ENCODE results near the gene KIDINS220.

Gene KIDINS220

GRCh38 chr2:8756716-8757115 is 80.7 kb downstream of the KIDINS220 start:
- Histone ChIP-seq H3K4me1 (ENCODE audit: control extremely low read depth in 1 of 4, control insufficient read depth in 4 of 4, insufficient read depth in 4 of 4, low read length in 3 of 4) (peaks cover 0 to 3% (median 0%) of the 10 kb centered on the region in 4 experiments), H3K36me3 (ENCODE audit: control insufficient read depth in 4 of 4, insufficient read depth in 4 of 4, low read length in 3 of 4) (peaks cover 5 to 21% (median 12%) of the 10 kb centered on the region in 4 experiments), H3K27me3 (replicated peaks in 2 of 5; ENCODE audit: control insufficient read depth in 4 of 5, insufficient read depth in 5 of 5, low read length in 4 of 5) (no peaks in the 10 kb centered on the region), H3K9me3 (ENCODE audit: control extremely low read depth in 1 of 5, control insufficient read depth in 4 of 5, insufficient read depth in 2 of 5, low read depth in 1 of 5, low read length in 4 of 5) (peaks cover 4 to 11% (median 6%) of the 10 kb centered on the region in 5 experiments), H3K4me3 (ENCODE audit: control insufficient read depth in 1 of 7, extremely low read depth in 1 of 7, insufficient read depth in 4 of 7, low read depth in 2 of 7, low read length in 6 of 7) (no peak overlapping the region), H3K27ac (ENCODE audit: insufficient read depth in 1 of 2, low read depth in 1 of 2, low read length in 2 of 2, poor library complexity in 1 of 2, severe bottlenecking in 2 of 2) (no peak overlapping the region)
- WGBS (ENCODE audit: insufficient coverage): 95% methylated on average over 2 of the region's 5 CpGs
- no peak for DNase-seq
- ChIA-PET POLR2A (no interaction called here), CTCF (interaction anchor here (0.6 kb wide), 1 partner anchor 502 kb away, joined by 3 read pairs; no protein-coding TSS in a partner anchor)

- Histone ChIP-seq H3K4me1 (ENCODE audit: control extremely low read depth in 1 of 4, control insufficient read depth in 4 of 4, insufficient read depth in 4 of 4, low read length in 3 of 4) (peaks cover 0 to 3% (median 0%) of the 10 kb centered on the region in 4 experiments), H3K36me3 (ENCODE audit: control insufficient read depth in 4 of 4, insufficient read depth in 4 of 4, low read length in 3 of 4) (peaks cover 5 to 21% (median 11%) of the 10 kb centered on the region in 4 experiments), H3K27ac (ENCODE audit: insufficient read depth in 1 of 2, low read depth in 1 of 2, low read length in 2 of 2, poor library complexity in 1 of 2, severe bottlenecking in 2 of 2) (no peak overlapping the region), H3K4me3 (ENCODE audit: control insufficient read depth in 1 of 7, extremely low read depth in 1 of 7, insufficient read depth in 4 of 7, low read depth in 2 of 7, low read length in 6 of 7) (no peak overlapping the region), H3K9me3 (ENCODE audit: control extremely low read depth in 1 of 5, control insufficient read depth in 4 of 5, insufficient read depth in 2 of 5, low read depth in 1 of 5, low read length in 4 of 5) (peaks cover 4 to 11% (median 6%) of the 10 kb centered on the region in 5 experiments), H3K27me3 (replicated peaks in 2 of 5; ENCODE audit: control insufficient read depth in 4 of 5, insufficient read depth in 5 of 5, low read length in 4 of 5) (no peaks in the 10 kb centered on the region)
- ChIA-PET CTCF (no interaction called here), POLR2A (no interaction called here)
- no peak for DNase-seq
Measured at GRCh38 chr2:8756230-8756629, 81.2 kb downstream of the KIDINS220 start.

GRCh38 chr2:8754106-8754776 is 83.2 kb downstream of the KIDINS220 start:
- peaks cover 4 to 11% (median 6%) of the 10 kb centered on the region in 5 experiments for H3K9me3 ChIP-seq (ENCODE audit: control extremely low read depth in 1 of 5, control insufficient read depth in 4 of 5, insufficient read depth in 2 of 5, low read depth in 1 of 5, low read length in 4 of 5)
- no peak overlapping the region for H3K4me3 ChIP-seq (ENCODE audit: control insufficient read depth in 1 of 7, extremely low read depth in 1 of 7, insufficient read depth in 4 of 7, low read depth in 2 of 7, low read length in 6 of 7)
- no peak overlapping the region for H3K27ac ChIP-seq (ENCODE audit: insufficient read depth in 1 of 2, low read depth in 1 of 2, low read length in 2 of 2, poor library complexity in 1 of 2, severe bottlenecking in 2 of 2)
- ChIA-PET CTCF (interaction anchor here (1.0 kb wide), 1 partner anchor 12 kb away, joined by 3 read pairs; no protein-coding TSS in a partner anchor), POLR2A (no interaction called here)
- DNase-seq: no peak
- H3K4me1 ChIP-seq (ENCODE audit: control extremely low read depth in 1 of 4, control insufficient read depth in 4 of 4, insufficient read depth in 4 of 4, low read length in 3 of 4): peaks cover 0 to 3% (median 0%) of the 10 kb centered on the region in 4 experiments
- peaks cover 10 to 31% (median 19%) of the 10 kb centered on the region in 4 experiments for H3K36me3 ChIP-seq (ENCODE audit: control insufficient read depth in 4 of 4, insufficient read depth in 4 of 4, low read length in 3 of 4)
- no peaks in the 10 kb centered on the region for H3K27me3 ChIP-seq (replicated peaks in 2 of 5; ENCODE audit: control insufficient read depth in 4 of 5, insufficient read depth in 5 of 5, low read length in 4 of 5)

GRCh38 chr2:8753609-8754008 is 83.8 kb downstream of the KIDINS220 start:
- no peak for DNase-seq
- Histone ChIP-seq H3K27me3 (replicated peaks in 2 of 5; ENCODE audit: control insufficient read depth in 4 of 5, insufficient read depth in 5 of 5, low read length in 4 of 5) (no peaks in the 10 kb centered on the region), H3K36me3 (ENCODE audit: control insufficient read depth in 4 of 4, insufficient read depth in 4 of 4, low read length in 3 of 4) (peaks cover 10 to 33% (median 19%) of the 10 kb centered on the region in 4 experiments), H3K4me3 (ENCODE audit: control insufficient read depth in 1 of 7, extremely low read depth in 1 of 7, insufficient read depth in 4 of 7, low read depth in 2 of 7, low read length in 6 of 7) (no peak overlapping the region), H3K9me3 (ENCODE audit: control extremely low read depth in 1 of 5, control insufficient read depth in 4 of 5, insufficient read depth in 2 of 5, low read depth in 1 of 5, low read length in 4 of 5) (peaks cover 4 to 11% (median 6%) of the 10 kb centered on the region in 5 experiments), H3K4me1 (ENCODE audit: control extremely low read depth in 1 of 4, control insufficient read depth in 4 of 4, insufficient read depth in 4 of 4, low read length in 3 of 4) (peaks cover 0 to 3% (median 0%) of the 10 kb centered on the region in 4 experiments), H3K27ac (ENCODE audit: insufficient read depth in 1 of 2, low read depth in 1 of 2, low read length in 2 of 2, poor library complexity in 1 of 2, severe bottlenecking in 2 of 2) (no peak overlapping the region)
- CTCF ChIA-PET: interaction anchor here (1.0 kb wide), 1 partner anchor 11 kb away, joined by 3 read pairs; no protein-coding TSS in a partner anchor
- POLR2A ChIA-PET: no interaction called here
- WGBS (ENCODE audit: insufficient coverage): no CpG with 5 or more reads among the region's 3 CpGs

- H3K9me3 ChIP-seq (ENCODE audit: control extremely low read depth in 1 of 5, control insufficient read depth in 4 of 5, insufficient read depth in 2 of 5, low read depth in 1 of 5, low read length in 4 of 5): peaks cover 4 to 11% (median 6%) of the 10 kb centered on the region in 5 experiments
- H3K4me1 ChIP-seq (ENCODE audit: control extremely low read depth in 1 of 4, control insufficient read depth in 4 of 4, insufficient read depth in 4 of 4, low read length in 3 of 4): peaks cover 0 to 3% (median 0%) of the 10 kb centered on the region in 4 experiments
- WGBS (ENCODE audit: insufficient coverage): 96% methylated on average over 4 of the region's 4 CpGs
- DNase-seq: no peak
- ChIA-PET CTCF (no interaction called here), POLR2A (no interaction called here)
- H3K4me3 ChIP-seq (ENCODE audit: control insufficient read depth in 1 of 7, extremely low read depth in 1 of 7, insufficient read depth in 4 of 7, low read depth in 2 of 7, low read length in 6 of 7): no peak overlapping the region
- H3K27me3 ChIP-seq (replicated peaks in 2 of 5; ENCODE audit: control insufficient read depth in 4 of 5, insufficient read depth in 5 of 5, low read length in 4 of 5): no peaks in the 10 kb centered on the region
- no peak overlapping the region for H3K27ac ChIP-seq (ENCODE audit: insufficient read depth in 1 of 2, low read depth in 1 of 2, low read length in 2 of 2, poor library complexity in 1 of 2, severe bottlenecking in 2 of 2)
- H3K36me3 ChIP-seq (ENCODE audit: control insufficient read depth in 4 of 4, insufficient read depth in 4 of 4, low read length in 3 of 4): peaks cover 6 to 33% (median 18%) of the 10 kb centered on the region in 4 experiments
Measured at GRCh38 chr2:8752385-8752784, 85.0 kb downstream of the KIDINS220 start.

- peaks cover 5 to 24% (median 17%) of the 10 kb centered on the region in 4 experiments for H3K36me3 ChIP-seq (ENCODE audit: control insufficient read depth in 4 of 4, insufficient read depth in 4 of 4, low read length in 3 of 4)
- CTCF ChIA-PET: no interaction called here
- no peaks in the 10 kb centered on the region for H3K27me3 ChIP-seq (replicated peaks in 2 of 5; ENCODE audit: control insufficient read depth in 4 of 5, insufficient read depth in 5 of 5, low read length in 4 of 5)
- no peak overlapping the region for H3K4me3 ChIP-seq (ENCODE audit: control insufficient read depth in 1 of 7, extremely low read depth in 1 of 7, insufficient read depth in 4 of 7, low read depth in 2 of 7, low read length in 6 of 7)
- DNase-seq: no peak
- peaks cover 0 to 2% (median 0%) of the 10 kb centered on the region in 5 experiments for H3K9me3 ChIP-seq (ENCODE audit: control extremely low read depth in 1 of 5, control insufficient read depth in 4 of 5, insufficient read depth in 2 of 5, low read depth in 1 of 5, low read length in 4 of 5)
- no peak overlapping the region for H3K27ac ChIP-seq (ENCODE audit: insufficient read depth in 1 of 2, low read depth in 1 of 2, low read length in 2 of 2, poor library complexity in 1 of 2, severe bottlenecking in 2 of 2)
- POLR2A ChIA-PET: no interaction called here
- WGBS (ENCODE audit: insufficient coverage): 100% methylated on average over 7 of the region's 7 CpGs
- peaks cover 0 to 3% (median 0%) of the 10 kb centered on the region in 4 experiments for H3K4me1 ChIP-seq (ENCODE audit: control extremely low read depth in 1 of 4, control insufficient read depth in 4 of 4, insufficient read depth in 4 of 4, low read length in 3 of 4)
Measured at GRCh38 chr2:8750221-8750620, 87.2 kb downstream of the KIDINS220 start.

GRCh38 chr2:8743261-8743660 is 94.2 kb downstream of the KIDINS220 start:
- H3K9me3 ChIP-seq (ENCODE audit: control extremely low read depth in 1 of 5, control insufficient read depth in 4 of 5, insufficient read depth in 2 of 5, low read depth in 1 of 5, low read length in 4 of 5): no peaks in the 10 kb centered on the region
- POLR2A ChIA-PET: no interaction called here
- H3K36me3 ChIP-seq (ENCODE audit: control insufficient read depth in 4 of 4, insufficient read depth in 4 of 4, low read length in 3 of 4): peaks cover 7 to 27% (median 22%) of the 10 kb centered on the region in 4 experiments
- no peak overlapping the region for H3K4me3 ChIP-seq (ENCODE audit: control insufficient read depth in 1 of 7, extremely low read depth in 1 of 7, insufficient read depth in 4 of 7, low read depth in 2 of 7, low read length in 6 of 7)
- no peak overlapping the region for H3K27ac ChIP-seq (ENCODE audit: insufficient read depth in 1 of 2, low read depth in 1 of 2, low read length in 2 of 2, poor library complexity in 1 of 2, severe bottlenecking in 2 of 2)
- 100% methylated on average over 6 of the region's 6 CpGs for WGBS (ENCODE audit: insufficient coverage)
- CTCF ChIA-PET: no interaction called here
- H3K4me1 ChIP-seq (ENCODE audit: control extremely low read depth in 1 of 4, control insufficient read depth in 4 of 4, insufficient read depth in 4 of 4, low read length in 3 of 4): no peaks in the 10 kb centered on the region
- H3K27me3 ChIP-seq (replicated peaks in 2 of 5; ENCODE audit: control insufficient read depth in 4 of 5, insufficient read depth in 5 of 5, low read length in 4 of 5): no peaks in the 10 kb centered on the region
- DNase-seq: no peak
